Smooth muscle cell (in vitro differentiated cells): ENCODE measurements around the gene LRRC3C. TPM values are rescaled to one million over a fixed set of nuclear protein-coding genes. Genes with fewer than 3 reads are reported as not detected.

ENCODE experiments used
- DNase-seq: peaks from one replicate; lab custom pipeline; 2025; ENCODE audit not compliant: unreplicated experiment; lab: John Stamatoyannopoulos, UW
- H2AFZ ChIP-seq: fragments of 200-600 bp; sonication (generic); 2 replicates; pipeline ENCODE4 v1.6.0; 2016; ENCODE audit warnings: antibody characterized with exemption, low read depth, mild to moderate bottlenecking
- H3F3A ChIP-seq: fragments of 200-600 bp; sonication (generic); 2 replicates; pipeline ENCODE4 v1.6.0; 2017; ENCODE audit warnings: antibody characterized with exemption, low read depth
- H3K27ac ChIP-seq: fragments of 200-600 bp; sonication (generic); 2 replicates; pipeline ENCODE4 v1.5.1; 2016; ENCODE audit warnings: low read depth, mild to moderate bottlenecking
- H3K27me3 ChIP-seq: fragments of 200-600 bp; sonication (generic); 2 replicates; pipeline ENCODE4 v1.6.1; 2016; ENCODE audit warnings: low read depth, mild to moderate bottlenecking
- H3K36me3 ChIP-seq: fragments of 200-600 bp; sonication (generic); 2 replicates; pipeline ENCODE4 v1.5.1; 2016; ENCODE audit warnings: low read depth
- H3K4me1 ChIP-seq: fragments of 200-600 bp; sonication (generic); 2 replicates; pipeline ENCODE4 v1.5.1; 2016; ENCODE audit warnings: low read depth
- H3K4me2 ChIP-seq: fragments of 200-600 bp; sonication (generic); 2 replicates; pipeline ENCODE4 v1.6.0; 2016; ENCODE audit warnings: mild to moderate bottlenecking
- H3K4me3 ChIP-seq: fragments of 200-600 bp; sonication (generic); 2 replicates; pipeline ENCODE4 v1.5.1; 2016; ENCODE audit warnings: mild to moderate bottlenecking
- H3K79me2 ChIP-seq: fragments of 200-600 bp; sonication (generic); 2 replicates; pipeline ENCODE4 v1.6.0; 2016; ENCODE audit warnings: low read depth, mild to moderate bottlenecking
- H3K9ac ChIP-seq: fragments of 200-600 bp; sonication (generic); 2 replicates; pipeline ENCODE4 v1.6.0; 2016; ENCODE audit warnings: low read depth
- H3K9me3 ChIP-seq: fragments of 200-600 bp; sonication (generic); replicated peaks from 2 replicates; pipeline ENCODE4 v1.5.1; 2016; ENCODE audit warnings: low read depth
- H4K20me1 ChIP-seq: fragments of 200-600 bp; sonication (generic); 2 replicates; pipeline ENCODE4 v1.6.0; 2016; ENCODE audit warnings: low read depth
- CTCF ChIP-seq: fragments of 200-600 bp; sonication (generic); IDR thresholded peaks from 2 replicates; pipeline ENCODE4 v1.5.1; 2017; ENCODE audit warnings: borderline replicate concordance, mild to moderate bottlenecking, antibody characterized with exemption; ENCODE audit not compliant: insufficient read depth, poor library complexity, severe bottlenecking
- WGBS: methylation state at CpG from one replicate; pipeline ENCODE4 v1.1.7; 2016; ENCODE audit warnings: low lambda C conversion rate; 5-methylcytosine and 5-hydroxymethylcytosine counted together
- polyA plus RNA-seq: library from polyadenylated mRNA; unstranded; fragments of >200 nt; fragmentation: Nextera tagmentation; extraction: Ambion mirVana; gene quantifications from 2 replicates; pipeline ENCODE4 v1.2.1, GENCODE V29; 2016
- total RNA-seq: library from RNA; depleted of rRNA; stranded (reverse); fragments of >200 nt; gene quantifications from 2 replicates; pipeline ENCODE4 v1.2.3, GENCODE V29; 2014

The LRRC3C gene
- total and polyA plus RNA-seq, 2 experiments from 2014 or later, result not detected

GRCh38 chr17:39962642-39963220 lies 35.2 kb downstream of the LRRC3C start, which contains the start of gene GSDMA:
TSS of gene GSDMA (plus strand) at chr17:39963004. CDS start at chr17:39965688, 2,684 bp downstream.
- 80% methylated on average over 6 of the region's 6 CpGs for WGBS
- Histone ChIP-seq H3K4me3 (no peak within 1 kb of the TSS), H3K9me3 (no peaks in the 10 kb centered on the region), H3K9ac (no peak within 1 kb of the TSS), H3K4me2 (no peak within 1 kb of the TSS), H3K27ac (no peak within 1 kb of the TSS), H4K20me1 (no peaks in the 10 kb centered on the region), H3K27me3 (no peaks in the 10 kb centered on the region), H3K4me1 (no peaks in the 10 kb centered on the region), H3K79me2 (no peaks in the 10 kb centered on the region), H2AFZ (no peak within 1 kb of the TSS), H3F3A (no peaks in the 10 kb centered on the region), H3K36me3 (no peaks in the 10 kb centered on the region)
- TF ChIP-seq CTCF, result no peak
- no peak for DNase-seq

- H3K4me1 ChIP-seq, result no peaks in the 10 kb centered on the region
- H3K4me3 ChIP-seq, result no peak overlapping the region
- H3K9ac ChIP-seq, result no peak overlapping the region
- WGBS, result 88% methylated on average over 6 of the region's 6 CpGs
- no peak for DNase-seq
- no peak overlapping the region for H2AFZ ChIP-seq
- H3K4me2 ChIP-seq, result no peak overlapping the region
- peaks cover 2% of the 10 kb centered on the region for H3K27me3 ChIP-seq
- H4K20me1 ChIP-seq, result no peaks in the 10 kb centered on the region
- H3F3A ChIP-seq, result no peaks in the 10 kb centered on the region
- no peak overlapping the region for H3K27ac ChIP-seq
- no peaks in the 10 kb centered on the region for H3K9me3 ChIP-seq
- no peaks in the 10 kb centered on the region for H3K36me3 ChIP-seq
- no peak for TF ChIP-seq CTCF
- H3K79me2 ChIP-seq, result no peaks in the 10 kb centered on the region
Measured at GRCh38 chr17:39963829-39964228, 36.3 kb downstream of the LRRC3C start.

GRCh38 chr17:39965017-39965699 lies 37.6 kb downstream of the LRRC3C start:
- Histone ChIP-seq H3K4me1 (no peaks in the 10 kb centered on the region), H3K9me3 (no peaks in the 10 kb centered on the region), H2AFZ (no peak overlapping the region), H3K27me3 (peaks cover 13% of the 10 kb centered on the region), H4K20me1 (no peaks in the 10 kb centered on the region), H3K4me3 (no peak overlapping the region), H3K4me2 (no peak overlapping the region), H3K36me3 (no peaks in the 10 kb centered on the region), H3K27ac (no peak overlapping the region), H3F3A (no peaks in the 10 kb centered on the region), H3K79me2 (no peaks in the 10 kb centered on the region), H3K9ac (no peak overlapping the region)
- TF ChIP-seq CTCF, result no peak
- 67% methylated on average over 8 of the region's 8 CpGs for WGBS
- DNase-seq, result no peak
